ENCODE data around the gene OLFML2B.
"Not testable (repeated sequence)": the region's sequence is repeated elsewhere in the genome, so short reads cannot be mapped to it uniquely, and the experiment has no call there.

OLFML2B gene

DNA sequence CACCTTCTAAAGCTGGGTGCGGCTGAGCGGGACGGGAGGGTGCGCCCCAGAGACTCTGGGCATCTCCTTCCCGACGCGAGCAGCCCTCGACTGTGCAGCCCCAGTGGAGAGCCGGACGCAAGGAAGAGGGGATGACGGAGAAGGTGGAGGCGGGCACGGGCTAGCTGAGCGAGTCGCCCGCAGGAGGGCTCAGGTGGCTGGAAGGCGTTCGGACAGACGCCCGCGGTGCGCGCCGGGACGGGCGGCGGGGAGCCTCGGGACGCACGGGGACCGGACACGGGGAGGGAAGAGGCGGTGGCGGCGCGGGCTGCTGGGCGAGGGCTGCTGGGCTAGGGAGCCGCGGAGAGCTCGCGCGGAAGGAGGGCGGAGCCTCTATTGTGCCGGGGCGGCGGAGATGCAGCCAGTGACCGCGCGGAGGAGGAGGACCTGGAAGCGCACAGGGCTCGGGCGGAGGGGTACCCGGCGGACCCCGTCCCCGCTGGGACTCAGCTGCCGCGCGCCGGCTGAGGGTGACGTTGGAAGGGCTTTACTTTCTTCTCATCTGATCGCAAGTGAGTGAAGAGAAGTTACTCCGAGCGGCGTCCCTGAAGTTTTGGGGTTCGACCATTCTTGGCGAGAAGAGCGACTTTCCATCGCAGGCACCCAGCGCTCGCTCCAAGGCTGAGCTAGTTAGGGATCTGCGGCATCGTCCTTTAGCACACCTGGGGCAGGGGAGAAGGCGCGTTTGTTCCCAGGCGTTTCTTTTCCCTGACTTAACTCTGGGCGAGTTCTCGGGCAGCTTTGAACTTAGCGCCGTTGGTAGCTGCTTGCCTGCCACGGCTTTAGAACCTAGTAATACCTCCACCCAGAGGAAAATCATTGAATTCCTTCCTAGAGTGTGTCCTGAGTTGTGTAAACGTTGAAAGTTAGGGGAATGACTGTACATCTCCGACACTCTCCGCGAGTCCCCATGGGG lies at the start of gene OLFML2B:
OLFML2B (minus strand) TSS at position 323 of the 955 bp plus-strand sequence. CDS start 439 bp downstream, outside the sequence.
- peak; percentile 75 for DNase-seq

DNA sequence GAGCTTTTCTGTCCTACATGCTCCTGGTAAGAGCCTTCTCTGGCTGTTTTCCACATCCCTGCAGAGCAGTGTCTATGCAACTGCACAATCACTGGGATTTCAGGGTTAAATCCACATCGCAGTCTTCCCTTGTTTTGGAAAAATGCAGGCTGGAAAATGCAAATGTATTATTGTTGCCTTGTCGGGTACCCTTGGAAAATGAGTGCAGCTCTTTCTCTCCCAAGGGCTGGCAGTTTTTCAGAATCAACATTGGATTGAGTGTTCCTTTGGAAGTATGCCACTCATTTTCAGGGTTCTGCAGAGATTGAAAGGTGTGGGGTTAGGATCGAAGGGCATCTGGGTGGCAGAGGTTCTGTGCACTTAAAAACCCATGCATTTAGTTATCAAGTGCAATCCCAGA lies 49.1 kb upstream of the OLFML2B start:
- no peak for DNase-seq

DNA sequence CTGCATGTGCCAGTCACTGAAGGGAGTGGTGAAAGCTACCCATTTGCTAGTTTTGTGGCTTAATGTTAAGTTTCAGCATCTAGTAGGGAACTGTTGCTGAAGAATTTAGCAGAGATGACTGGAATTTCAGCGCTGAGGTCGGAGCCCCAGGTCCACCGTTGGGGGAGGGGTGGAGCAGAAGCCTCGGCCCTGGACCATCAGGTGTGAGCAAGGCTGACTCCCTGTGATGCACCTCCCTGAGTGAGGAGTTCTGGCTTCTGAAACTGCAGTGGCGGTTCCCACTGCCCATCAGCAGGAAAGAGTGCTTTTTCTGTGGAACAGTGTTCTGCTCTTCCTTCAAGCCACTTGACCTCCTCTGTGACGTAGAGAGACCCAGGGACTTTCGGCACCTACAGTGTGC lies 47.2 kb upstream of the OLFML2B start:
- no peak for DNase-seq

DNA sequence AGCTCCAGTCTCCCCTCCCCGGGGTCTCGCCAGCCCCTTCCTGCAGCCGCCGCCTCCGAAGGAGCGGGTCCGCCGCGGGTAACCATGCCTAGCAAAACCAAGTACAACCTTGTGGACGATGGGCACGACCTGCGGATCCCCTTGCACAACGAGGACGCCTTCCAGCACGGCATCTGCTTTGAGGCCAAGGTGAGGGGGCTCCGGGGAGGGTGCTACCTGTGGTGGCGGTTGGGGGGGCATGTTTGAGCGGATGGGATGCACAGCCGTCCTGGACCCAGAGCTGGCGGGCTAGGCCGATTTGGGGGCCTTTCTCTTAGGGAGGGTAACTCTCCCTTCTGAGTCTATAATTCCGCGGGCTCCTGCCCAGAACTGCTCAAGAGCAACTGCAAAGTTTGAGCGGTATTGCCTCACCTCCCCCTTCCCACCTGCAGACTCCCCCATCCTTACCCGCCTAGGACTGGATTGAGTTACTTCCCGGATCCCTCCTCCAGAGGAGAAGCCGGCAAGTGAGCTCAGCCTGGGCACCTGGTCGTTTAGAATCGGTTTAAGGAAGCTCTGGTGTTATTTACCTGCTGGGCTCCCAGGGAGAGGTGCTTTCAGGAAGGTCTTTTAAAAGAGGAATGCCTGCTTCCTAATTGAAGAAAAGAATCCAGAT lies 46.6 kb upstream of the OLFML2B start:
- DNase-seq = peak; percentile 57

DNA sequence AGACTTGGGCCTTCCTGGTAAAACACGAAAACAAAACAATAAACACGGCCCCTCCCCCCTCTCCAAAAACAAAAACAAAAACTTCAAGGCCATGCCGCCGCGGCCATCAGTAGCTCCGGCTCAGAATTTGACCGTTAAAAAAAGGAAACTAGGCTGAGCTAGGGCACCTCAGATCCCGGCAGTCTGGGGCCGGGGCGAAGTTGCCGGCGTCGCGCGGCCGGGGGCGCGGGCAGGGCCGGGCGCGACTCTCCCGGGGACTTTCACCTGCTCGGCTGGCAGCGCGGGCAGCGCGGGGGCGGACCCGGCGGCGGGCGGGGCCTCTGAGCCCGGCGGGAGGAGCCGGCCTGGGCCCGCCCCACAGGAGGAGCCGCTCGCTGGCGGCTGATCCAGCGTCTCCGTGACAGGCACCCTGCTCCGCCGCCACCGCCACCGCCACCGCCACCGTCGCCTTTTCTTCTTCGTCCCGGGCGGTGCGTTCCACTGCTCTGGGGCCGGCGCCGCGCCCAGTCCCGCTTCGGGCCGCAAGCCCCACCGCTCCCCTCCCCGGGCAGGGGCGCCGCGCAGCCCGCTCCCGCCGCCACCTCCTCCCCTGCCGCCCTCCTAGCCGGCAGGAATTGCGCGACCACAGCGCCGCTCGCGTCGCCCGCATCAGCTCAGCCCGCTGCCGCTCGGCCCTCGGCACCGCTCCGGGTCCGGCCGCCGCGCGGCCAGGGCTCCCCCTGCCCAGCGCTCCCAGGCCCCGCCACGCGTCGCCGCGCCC lies 45.8 kb upstream of the OLFML2B start, which contains the start of gene NOS1AP:
NOS1AP (plus strand) TSS at position 358 of the 760 bp plus-strand sequence. CDS start 487 bp downstream, outside the sequence.
- DNase-seq = peak; percentile 90

DNA sequence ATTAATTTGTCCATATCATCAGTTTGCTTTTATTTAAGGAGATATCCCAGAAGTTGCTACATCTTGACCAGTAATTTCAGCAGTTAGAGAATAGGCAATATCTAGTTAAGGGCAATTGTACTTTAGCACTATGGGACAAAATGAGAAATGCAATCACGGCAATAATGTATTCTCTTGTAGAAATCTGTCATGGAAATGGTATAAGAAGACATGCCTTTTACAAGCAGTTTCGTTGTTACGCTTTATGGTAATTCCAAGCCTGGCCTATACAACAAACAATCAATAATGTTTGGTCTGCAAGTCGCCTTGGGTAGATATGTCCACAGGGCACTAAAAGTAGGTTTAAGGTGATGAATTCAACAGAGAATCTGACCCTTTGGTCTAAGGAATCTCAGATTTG lies 44.6 kb upstream of the OLFML2B start:
- no peak for DNase-seq

DNA sequence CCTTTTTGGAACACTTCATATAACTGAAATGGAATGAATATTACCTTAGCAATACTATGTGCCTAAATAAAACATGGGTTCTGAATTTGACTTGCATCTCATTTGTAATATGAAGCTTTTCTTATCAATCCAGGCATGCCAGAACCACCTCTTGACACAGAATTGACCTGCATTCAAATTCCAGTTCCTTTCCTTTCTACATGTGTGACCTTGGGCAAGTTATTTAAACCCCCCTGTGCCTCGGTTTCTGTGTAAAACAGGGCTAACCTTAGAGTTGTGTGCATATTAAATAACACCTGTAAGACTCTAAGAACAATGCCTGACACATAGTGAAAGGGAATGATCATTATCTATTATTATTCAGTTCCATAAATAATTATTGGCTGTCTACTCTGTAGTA lies 43.8 kb upstream of the OLFML2B start:
- no peak for DNase-seq

DNA sequence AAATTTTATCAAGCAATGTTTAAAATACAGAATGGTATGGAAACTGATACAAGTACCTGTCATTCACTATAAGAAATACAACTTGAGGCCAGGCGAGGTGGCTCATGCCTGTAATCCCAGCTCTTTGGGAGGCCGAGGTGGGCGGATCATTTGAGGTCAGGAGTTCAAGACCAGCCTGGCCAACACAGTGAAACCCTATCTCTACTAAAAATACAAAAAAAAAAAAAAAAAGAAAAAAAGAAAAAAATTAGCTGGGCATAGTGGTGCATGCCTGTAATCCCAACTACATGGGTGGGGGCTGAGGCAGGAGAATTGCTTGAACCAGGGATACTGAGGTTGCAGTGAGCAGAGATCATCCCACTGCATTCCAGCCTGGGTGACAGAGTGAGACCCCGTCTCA lies 43.2 kb upstream of the OLFML2B start:
- not testable (repeated sequence) for DNase-seq

DNA sequence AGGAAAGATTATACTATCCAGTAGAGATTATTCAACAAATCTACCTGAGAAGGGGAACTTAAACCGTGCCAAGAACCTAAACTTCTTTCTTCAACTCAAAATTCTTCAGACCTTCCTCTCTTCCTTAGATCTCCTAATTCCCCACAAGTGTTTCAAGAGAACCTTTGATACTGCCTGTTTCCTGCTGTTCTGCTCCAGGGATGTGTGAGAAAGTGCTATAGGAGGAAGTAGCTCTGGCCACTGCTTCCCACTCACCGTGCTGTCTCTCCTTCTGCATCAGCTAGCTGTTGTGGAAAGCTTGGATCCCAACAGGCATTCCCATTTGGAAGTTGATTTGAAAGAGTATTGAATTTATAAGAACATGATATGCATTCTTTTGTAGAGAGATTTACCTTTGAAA lies 41.3 kb upstream of the OLFML2B start:
- DNase-seq = no peak

DNA sequence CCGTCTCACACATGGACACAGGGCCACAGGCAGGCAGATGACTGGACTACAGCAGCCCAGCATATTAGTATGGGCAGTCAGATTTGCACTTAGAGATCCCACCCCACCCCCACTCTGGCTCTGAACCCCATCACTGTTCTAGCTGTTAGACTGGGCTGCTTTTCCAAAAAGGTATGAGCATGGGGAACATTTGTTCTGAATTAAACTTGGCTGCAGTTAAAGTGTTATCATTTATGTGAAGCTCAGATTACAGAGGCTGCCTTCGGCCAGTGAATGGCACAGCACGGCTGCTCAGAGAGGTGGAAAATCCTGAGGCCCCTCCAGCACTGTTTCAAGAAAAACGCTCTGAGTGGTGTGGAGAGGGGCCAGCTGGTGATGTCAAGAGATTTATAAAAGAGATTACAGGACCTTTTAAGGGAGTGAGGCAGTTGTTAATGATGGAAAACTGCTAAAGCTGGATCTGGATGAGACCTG lies 38.9 kb upstream of the OLFML2B start:
- peak; percentile 95 for DNase-seq

DNA sequence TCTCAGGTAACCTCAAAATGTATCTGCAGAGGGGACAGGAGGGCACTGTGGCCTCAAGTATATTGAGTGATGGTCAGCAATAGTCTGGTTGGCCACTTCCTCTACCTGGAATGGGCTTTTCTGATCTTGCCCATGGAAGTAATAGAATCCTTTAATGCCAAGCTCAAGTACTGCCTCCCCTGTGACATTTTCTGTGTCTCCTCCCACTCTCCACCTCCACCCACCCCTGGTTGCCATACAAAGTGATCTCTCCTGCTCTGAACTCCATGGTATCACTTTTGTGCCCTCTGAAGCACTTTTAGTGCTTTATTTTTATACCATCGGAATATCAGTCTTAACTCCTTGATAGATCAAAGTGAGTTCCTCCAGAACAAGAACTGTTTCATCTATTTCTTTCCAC lies 36.6 kb upstream of the OLFML2B start:
- no peak for DNase-seq

DNA sequence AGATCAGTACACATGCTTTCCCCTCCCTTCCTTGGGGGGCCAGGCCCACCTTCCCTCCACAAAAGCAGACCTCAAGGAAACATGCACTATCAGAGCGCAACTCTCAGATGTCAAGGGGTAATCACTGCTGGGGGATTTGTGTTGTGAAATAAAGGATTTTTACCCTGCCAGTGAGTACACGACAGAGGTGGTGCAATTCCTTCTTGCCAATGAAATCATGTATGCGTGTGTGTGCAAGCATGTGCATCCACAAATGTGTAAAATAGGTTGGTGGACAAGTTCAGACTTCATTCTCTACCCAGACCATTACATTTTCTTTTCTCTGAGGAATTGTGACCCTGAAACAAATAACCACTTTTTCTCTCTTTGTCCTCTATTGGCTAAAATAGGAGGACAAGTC lies 36.1 kb upstream of the OLFML2B start:
- no peak for DNase-seq

DNA sequence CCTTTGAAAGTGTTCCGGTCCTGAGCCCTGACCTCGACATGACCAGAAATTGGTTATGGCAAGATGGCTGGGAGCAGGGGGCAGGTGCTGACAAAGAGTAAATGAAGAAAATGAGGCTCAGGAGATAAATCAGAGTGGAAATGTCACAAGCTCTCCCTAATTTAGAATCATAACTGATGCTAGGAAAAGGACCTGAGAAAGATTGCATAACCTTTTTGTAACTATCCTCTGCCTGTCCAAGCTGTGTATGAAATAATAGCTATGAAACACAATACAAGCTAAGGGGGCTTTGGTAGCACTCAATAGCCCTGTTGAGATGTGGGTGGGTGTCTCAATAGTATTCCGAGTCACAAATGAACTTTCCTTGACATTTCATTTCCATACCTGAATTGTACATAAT lies 32.9 kb upstream of the OLFML2B start:
- no peak for DNase-seq

DNA sequence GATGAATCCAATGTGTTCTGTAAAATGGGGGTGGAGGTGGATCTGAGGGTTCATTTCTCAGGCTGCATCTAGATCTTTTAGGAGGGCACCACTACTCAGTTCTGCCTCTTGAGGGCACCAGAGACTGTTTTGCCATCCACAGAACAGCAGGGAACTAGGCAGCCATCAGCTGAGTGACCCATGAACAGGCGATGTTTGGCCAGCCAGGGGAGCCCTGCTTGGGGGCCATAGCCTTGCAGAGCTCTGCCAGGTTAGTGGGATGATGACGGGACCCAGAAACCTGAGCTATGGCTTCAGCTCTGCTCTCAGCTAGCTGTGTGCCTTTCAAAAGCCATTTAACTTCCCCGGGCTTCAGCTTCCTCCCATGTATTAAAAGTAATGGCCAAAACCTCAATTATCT lies 32.4 kb upstream of the OLFML2B start:
- DNase-seq = peak; percentile 90

DNA sequence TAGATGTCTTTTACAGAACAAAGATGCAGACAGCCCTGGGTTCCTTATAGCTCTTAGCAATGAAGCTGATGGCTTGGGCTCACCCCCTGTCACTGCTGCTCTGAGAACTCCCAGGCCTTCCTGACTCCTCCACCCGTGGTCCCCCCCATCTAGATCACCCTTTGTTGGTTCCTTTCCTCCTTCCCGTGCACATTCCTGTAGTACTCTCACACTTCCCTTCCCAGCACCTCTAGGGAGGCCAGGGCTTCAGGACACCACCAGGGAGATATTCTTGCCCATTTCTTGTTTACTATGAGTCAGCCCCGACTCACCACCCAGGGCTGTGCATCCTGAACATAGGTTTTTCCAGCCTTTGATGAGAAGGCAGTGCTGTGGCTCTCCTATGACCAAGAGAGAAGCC lies 31.4 kb upstream of the OLFML2B start:
- no peak for DNase-seq

DNA sequence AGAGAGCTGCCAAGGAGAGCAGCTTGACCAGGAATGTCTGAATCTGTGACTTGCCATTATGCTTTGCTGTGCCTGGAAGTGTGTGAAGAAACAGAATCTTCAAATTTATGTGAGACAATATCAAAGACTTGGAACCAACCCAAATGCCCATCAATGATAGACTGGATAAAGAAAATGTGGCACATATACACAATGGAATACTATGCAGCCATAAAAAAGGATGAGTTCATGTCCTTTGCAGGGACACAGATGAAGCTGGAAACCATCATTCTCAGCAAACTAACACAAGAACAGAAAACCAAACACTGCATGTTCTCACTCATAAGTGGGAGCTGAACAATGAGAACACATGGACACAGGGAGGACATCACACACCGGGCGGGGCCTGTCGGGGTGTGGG lies 30.3 kb upstream of the OLFML2B start:
- DNase-seq = not testable (repeated sequence)

DNA sequence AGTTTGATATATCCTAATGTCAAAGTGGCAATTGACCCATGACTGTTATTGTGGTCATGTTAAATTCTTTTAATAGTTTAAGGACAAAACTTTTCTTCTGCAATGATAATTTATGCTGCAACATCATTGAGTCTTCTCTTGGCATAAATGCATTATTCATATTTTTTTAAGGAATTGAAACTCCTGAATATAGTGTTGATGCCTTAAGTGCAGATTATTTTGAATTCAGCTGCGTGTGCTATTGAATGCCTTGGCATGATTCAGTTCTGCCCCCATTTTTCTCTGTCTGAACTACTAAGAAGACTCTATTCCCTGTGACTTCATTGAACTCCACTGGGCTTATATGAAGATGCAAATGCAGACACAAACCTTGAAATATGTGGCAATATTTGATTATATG lies 23.3 kb upstream of the OLFML2B start:
- DNase-seq = no peak

DNA sequence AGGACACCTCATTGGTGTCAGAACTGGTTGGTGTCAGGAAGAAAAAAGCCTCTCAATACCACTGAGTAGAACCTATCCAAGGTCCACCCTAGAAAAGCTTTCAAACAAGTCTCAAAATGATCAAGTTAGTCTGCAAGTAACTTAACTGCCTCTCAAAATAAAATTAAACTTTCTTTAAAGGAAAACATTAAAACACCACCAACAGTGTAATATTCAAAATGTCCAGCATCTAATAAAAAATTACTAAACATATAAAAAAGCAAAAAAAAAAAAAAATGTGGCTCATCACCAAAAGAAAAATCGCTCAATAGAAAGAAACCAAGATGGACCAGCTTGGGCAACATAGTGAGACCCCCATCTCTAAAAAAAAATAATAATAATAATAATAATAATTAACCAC lies 18.7 kb upstream of the OLFML2B start:
- DNase-seq = no peak

DNA sequence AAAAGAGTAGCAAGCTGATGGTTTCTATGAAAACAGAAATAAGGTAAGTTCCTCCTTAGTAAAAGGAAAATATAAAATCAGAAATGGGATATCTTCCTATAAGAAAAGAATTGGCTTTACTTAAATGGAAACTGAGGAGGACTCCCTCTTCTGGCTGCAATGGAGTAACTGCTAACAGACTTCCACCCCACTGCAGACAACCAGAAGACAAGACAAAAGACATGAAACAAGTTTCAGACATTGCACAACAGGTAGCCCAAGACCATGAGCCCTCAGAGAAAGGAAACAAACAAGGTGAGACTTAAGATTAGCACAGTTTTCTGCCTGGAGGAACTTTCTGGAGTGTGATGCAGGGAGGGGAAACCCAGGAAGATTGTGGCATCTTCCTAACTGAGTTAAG lies 17.0 kb upstream of the OLFML2B start:
- DNase-seq = peak; percentile 36

DNA sequence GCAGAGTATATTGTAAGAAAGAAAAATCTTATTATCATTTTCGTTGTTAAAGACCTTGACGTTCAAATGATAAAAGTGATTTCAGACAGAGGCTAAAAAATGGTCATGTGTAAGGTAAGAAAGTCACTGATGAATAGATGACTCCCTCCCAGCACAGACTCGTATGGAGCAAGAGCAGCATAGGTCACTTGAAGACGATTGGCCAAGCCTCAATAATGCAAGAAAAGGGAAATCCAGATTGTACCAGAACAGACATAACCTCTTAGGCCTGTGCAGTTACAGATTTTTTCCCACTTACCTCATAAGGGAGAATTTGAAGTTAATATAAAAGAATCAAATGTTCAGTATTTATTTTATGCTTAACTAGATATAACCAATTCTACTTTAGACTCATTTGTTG lies 16.3 kb upstream of the OLFML2B start:
- no peak for DNase-seq

DNA sequence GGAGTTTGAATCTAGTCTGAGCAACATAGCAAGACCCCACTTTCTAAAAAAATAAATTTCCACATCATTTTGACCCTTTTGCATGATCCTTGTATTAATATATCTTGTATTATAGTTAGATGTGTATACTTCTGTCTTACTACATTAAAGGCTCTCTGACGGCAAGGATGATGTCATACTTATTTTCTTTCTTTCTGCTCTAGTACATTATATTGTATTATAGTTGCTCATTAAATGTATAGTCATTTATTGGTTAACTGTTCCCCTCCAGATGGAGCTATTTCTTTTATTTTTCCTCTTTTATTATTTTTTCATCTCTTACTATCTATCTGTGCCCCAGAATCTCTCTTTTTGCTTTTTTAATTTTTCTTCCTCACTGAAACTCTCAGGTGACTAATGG lies 15.0 kb upstream of the OLFML2B start:
- DNase-seq = no peak

DNA sequence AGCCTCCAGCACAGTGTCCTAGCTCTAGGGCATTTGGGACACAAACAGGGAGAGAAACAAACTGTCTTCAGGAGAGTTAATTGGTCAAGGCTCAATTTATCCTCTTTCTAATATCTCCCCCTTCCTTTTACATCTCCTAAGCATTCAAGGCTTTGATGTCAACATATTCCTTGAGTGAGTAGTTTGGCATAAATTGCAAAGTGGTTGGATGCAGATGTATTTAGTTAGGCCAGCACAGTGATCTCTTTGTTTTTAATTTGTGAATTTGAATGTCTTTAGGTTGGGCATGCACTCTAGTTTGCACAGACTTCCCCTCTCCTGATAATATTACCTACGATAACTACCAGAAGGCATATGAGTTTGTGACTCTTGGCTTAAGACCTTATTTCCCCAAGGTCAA lies 12.5 kb upstream of the OLFML2B start:
- DNase-seq = no peak

DNA sequence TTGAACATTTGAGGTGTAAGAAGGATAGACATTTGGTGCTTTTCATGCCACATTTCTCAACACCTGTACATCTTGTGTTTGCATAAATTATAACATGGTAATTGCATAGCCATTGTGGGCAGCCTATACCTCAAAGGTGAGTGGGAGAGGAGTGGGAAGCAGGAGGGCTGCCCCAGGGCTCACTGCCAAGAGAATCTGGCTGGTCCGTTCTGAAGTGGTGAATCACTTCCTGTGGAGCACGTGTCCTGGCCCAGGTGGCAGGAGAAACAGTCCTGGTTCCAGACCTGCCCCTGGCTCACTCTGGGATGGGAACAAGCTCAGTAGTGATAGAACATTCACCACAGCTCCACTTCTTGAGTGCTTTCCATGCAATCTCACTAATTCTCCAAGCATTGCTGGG lies 11.6 kb upstream of the OLFML2B start:
- no peak for DNase-seq
